Heart left ventricle (tissue), 16 donors: ENCODE results near the gene DDX31. TPM values are rescaled to one million over a fixed set of nuclear protein-coding genes. Genes with fewer than 3 reads are reported as not detected.

ENCODE experiments used
- ATAC-seq, 4 donors: fragments of 200-7000 bp; cut with Tn5 transposase; one replicate each; pipeline ENCODE4 v1.9.1; 2020 to 2022; ENCODE audit warnings: moderate library complexity in 4 of 4, mild to moderate bottlenecking in 3 of 4, moderate number of reproducible peaks in 1 of 4
- DNase-seq, 5 donors: peaks; one replicate each; pipeline ENCODE4 v3.0.0-alpha.2; 2020
- H3K27ac ChIP-seq, 12 donors: fragments of 200-600 bp; sonication (generic) in 4 of 12; one replicate each; pipeline versions ENCODE4 v1.5.0 to v1.8.0; 2016 to 2022; ENCODE audit warnings: mild to moderate bottlenecking in 2 of 12
- H3K27me3 ChIP-seq, 9 donors: fragments of 200-600 bp; sonication (generic) in 2 of 9; one replicate each; pipeline versions ENCODE4 v1.5.1 to v1.8.0; 2016 to 2022; ENCODE audit warnings: mild to moderate bottlenecking in 3 of 9
- H3K36me3 ChIP-seq, 9 donors: fragments of 200-600 bp; sonication (generic) in 2 of 9; one replicate each; pipeline versions ENCODE4 v1.5.0 to v1.8.0; 2018 to 2022; ENCODE audit warnings: mild to moderate bottlenecking in 2 of 9
- H3K4me1 ChIP-seq, 12 donors: fragments of 200-600 bp; sonication (generic) in 4 of 12; one replicate each; pipeline versions ENCODE4 v1.5.0 to v1.8.0; 2016 to 2022; ENCODE audit warnings: mild to moderate bottlenecking in 3 of 12
- H3K4me3 ChIP-seq, 12 donors: fragments of 200-600 bp; sonication (generic) in 4 of 12; one replicate each; pipeline versions ENCODE4 v1.5.0 to v1.8.0; 2017 to 2022; ENCODE audit warnings: mild to moderate bottlenecking in 9 of 12, moderate library complexity in 4 of 12
- H3K9me3 ChIP-seq, 12 donors: fragments of 200-600 bp; sonication (generic) in 4 of 12; one replicate each; pipeline versions ENCODE4 v1.5.0 to v1.8.0; 2016 to 2022; ENCODE audit warnings: mild to moderate bottlenecking in 1 of 12
- POLR2A ChIP-seq, 2 donors: fragments of 450-650 bp; IDR thresholded peaks; one replicate each; pipeline ENCODE4 v1.6.1; 2017; ENCODE audit warnings: antibody characterized with exemption in 2 of 2, mild to moderate bottlenecking in 2 of 2, moderate library complexity in 2 of 2
- WGBS, 4 donors: extraction: QIAGEN DNeasy Blood & Tissue Kit in 2 of 4; methylation state at CpG; one replicate each; pipeline versions ENCODE4 v1.1.5 to v1.1.7; 2013 to 2018; 5-methylcytosine and 5-hydroxymethylcytosine counted together
- intact Hi-C, 10 donors: fragments of 100-400 bp; cut with DNase I; formaldehyde crosslinking; loops; one replicate each; pipeline versions ENCODE4 v1.11.1 to v1.14.2; 2022
- polyA plus RNA-seq, 2 donors: library from polyadenylated mRNA; stranded (reverse); fragments of 200-250 nt; gene quantifications; one replicate each; pipeline ENCODE4 v1.2.3, GENCODE V29; 2013
- total RNA-seq, 9 donors: library from RNA; depleted of rRNA in 2 of 9; stranded (reverse); fragments of >200 nt in 2 of 9; fragmentation: NEBNext Ultra II Directional in 3 of 9; extraction: Animal tissue kit (Norgen Biotek cat#: 25700) in 3 of 9; gene quantifications; one replicate each; pipeline versions ENCODE4 v1.1.0 to v1.2.4, GENCODE V29; 2016 to 2023
- TF ChIP-seq, protein P1 (sequence below), 12 donors: fragments of 200-600 bp; sonication (generic) in 4 of 12; IDR thresholded peaks; one replicate each; pipeline versions ENCODE4 v1.5.0 to v1.8.0; 2018 to 2022; ENCODE audit warnings: antibody characterized with exemption in 12 of 12, mild to moderate bottlenecking in 5 of 12
- donor health status: ischemic (EF 13 %, LVEDD 7.1; RV severe dilation, severe dysfunction).
- donor health status: healthy with polysubstance abuse.
- donor health status: DM: no; HTN: yes; CAD: no.
- donor health status: DM: no; HTN: no; CAD: no.
- donor health status: ischemic (EF 25% LVEDD 6.9; RV normal size, moderate dysfunction).
- donor health status: ischemic (EF 25% LVEDD 5.7; RV mildly dilated, moderate dysfunction).
- donor health status: healthy.
- donor health status: DM: yes; HTN: yes; CAD: no.
- donor health status: ischemic (EF 35%, LVEDD 5.7; RV mildly dilated, moderate dysfunction).
- donor health status: nonischemic (EF 11% LVEDD 7.7; RV severe dilation, severe dysfunction).
- donor health status: DM: yes; HTN: yes; CAD: no.
- donor health status: PGD.
- donor health status: ischemic (EF 29% LVEDD 5.4; RV normal size, mild dysfunction).
- donor health status: nonischemic (EF 23%, LVEDD 6.1; RV moderate dilation, normal function).

DDX31 gene
- total and polyA plus RNA-seq, 11 donors = 2.4 to 7.0 (median 5.1) TPM

GRCh38 chr9:132663117-132663516 is 6.7 kb downstream of the DDX31 start:
- no peak for TF ChIP-seq POLR2A (IDR thresholded peaks at IDR 0.05)
- TF ChIP-seq, protein P1, sequence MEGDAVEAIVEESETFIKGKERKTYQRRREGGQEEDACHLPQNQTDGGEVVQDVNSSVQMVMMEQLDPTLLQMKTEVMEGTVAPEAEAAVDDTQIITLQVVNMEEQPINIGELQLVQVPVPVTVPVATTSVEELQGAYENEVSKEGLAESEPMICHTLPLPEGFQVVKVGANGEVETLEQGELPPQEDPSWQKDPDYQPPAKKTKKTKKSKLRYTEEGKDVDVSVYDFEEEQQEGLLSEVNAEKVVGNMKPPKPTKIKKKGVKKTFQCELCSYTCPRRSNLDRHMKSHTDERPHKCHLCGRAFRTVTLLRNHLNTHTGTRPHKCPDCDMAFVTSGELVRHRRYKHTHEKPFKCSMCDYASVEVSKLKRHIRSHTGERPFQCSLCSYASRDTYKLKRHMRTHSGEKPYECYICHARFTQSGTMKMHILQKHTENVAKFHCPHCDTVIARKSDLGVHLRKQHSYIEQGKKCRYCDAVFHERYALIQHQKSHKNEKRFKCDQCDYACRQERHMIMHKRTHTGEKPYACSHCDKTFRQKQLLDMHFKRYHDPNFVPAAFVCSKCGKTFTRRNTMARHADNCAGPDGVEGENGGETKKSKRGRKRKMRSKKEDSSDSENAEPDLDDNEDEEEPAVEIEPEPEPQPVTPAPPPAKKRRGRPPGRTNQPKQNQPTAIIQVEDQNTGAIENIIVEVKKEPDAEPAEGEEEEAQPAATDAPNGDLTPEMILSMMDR (IDR thresholded peaks at IDR 0.05) = no peak
- DNase-seq (no peak), ATAC-seq (no peak)
- H3K4me3 ChIP-seq = no peak overlapping the region
- intact Hi-C loops = loop anchor here in 1 of 10 donors (10.0 kb wide), 1 partner anchor 248 kb away; the partner anchor contains the start of gene CFAP77
- H3K9me3 ChIP-seq = no peaks in the 10 kb centered on the region
- no peaks in the 10 kb centered on the region for H3K4me1 ChIP-seq
- H3K36me3 ChIP-seq = peaks cover 0 to 55% (median 41%) of the 10 kb centered on the region in 9 donors
- H3K27me3 ChIP-seq = no peaks in the 10 kb centered on the region
- WGBS, 4 donors = 74 to 85% (median 79%) methylated on average over 10 to 11 of the region's 11 CpGs
- H3K27ac ChIP-seq = no peak overlapping the region

GRCh38 chr9:132662152-132662945 is 7.4 kb downstream of the DDX31 start:
- ATAC-seq = no peak
- Histone ChIP-seq H3K4me3 (no peak overlapping the region), H3K27ac (no peak overlapping the region), H3K9me3 (no peaks in the 10 kb centered on the region), H3K4me1 (no peaks in the 10 kb centered on the region), H3K36me3 (peaks cover 0 to 63% (median 48%) of the 10 kb centered on the region in 9 donors), H3K27me3 (no peaks in the 10 kb centered on the region)
- no peak for TF ChIP-seq POLR2A (IDR thresholded peaks at IDR 0.05)
- TF ChIP-seq, protein P1 (IDR thresholded peaks at IDR 0.05) = no peak
- intact Hi-C loops = loop anchor here in 1 of 10 donors (10.0 kb wide), 1 partner anchor 248 kb away; the partner anchor contains the start of gene CFAP77
- WGBS, 4 donors = 84 to 91% (median 88%) methylated on average over 12 of the region's 12 CpGs
- no peak for DNase-seq

DNA sequence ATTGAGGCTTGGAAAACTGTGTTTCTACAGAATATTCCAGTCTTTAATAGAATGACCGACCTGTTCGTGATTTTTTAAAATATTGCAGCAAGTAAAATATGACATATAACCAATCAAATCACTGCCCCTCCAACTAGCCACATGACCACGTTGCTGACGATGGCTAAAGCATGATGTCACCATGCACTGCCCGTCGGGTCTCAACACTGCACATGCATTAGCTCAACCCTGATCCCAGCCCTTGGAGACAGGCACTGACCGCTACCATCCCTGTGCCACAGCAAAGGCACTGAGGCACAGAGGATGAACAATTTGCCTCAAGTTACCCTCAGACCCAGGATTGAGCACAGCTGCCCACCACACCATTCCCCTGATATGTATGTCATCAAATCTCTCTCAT is 13.5 kb downstream of the DDX31 start:
- H3K36me3 ChIP-seq = peaks cover 0 to 90% (median 58%) of the 10 kb centered on the region in 9 donors
- H3K9me3 ChIP-seq = no peaks in the 10 kb centered on the region
- DNase-seq (no peak), ATAC-seq (no peak)
- no peak overlapping the region for H3K27ac ChIP-seq
- 83 to 88% (median 86%) methylated on average over 7 of the region's 7 CpGs for WGBS, 4 donors
- TF ChIP-seq POLR2A (IDR thresholded peaks at IDR 0.05) = no peak
- TF ChIP-seq, protein P1 (IDR thresholded peaks at IDR 0.05) = no peak
- intact Hi-C loops = no loop called here
- H3K4me3 ChIP-seq = no peak overlapping the region
- H3K27me3 ChIP-seq = no peaks in the 10 kb centered on the region
- H3K4me1 ChIP-seq = no peaks in the 10 kb centered on the region

DNA sequence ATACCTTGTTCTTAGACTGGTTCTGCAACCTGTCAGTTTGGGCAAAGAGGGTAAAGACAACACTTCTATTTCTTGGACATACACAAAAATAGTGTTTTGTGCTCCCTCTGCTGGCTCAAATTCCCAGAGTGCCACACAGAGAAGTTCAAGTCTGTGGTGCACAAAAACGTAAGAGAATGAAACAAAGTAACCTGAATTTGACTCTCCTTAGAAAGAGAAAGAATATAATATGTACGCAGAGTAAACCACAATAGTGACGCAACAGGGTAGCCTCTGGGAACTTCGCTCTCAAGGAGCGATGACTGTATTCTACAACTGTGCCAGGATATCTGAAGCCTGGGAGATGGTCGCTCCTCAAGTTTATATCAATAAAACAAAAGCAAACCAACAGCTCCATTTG is 18.5 kb downstream of the DDX31 start:
- Histone ChIP-seq H3K36me3 (peaks cover 2 to 90% (median 54%) of the 10 kb centered on the region in 9 donors), H3K4me3 (no peak overlapping the region)
- 81 to 89% (median 86%) methylated on average over 6 of the region's 6 CpGs for WGBS, 4 donors

More for the DNA sequence above, 18.5 kb downstream of the DDX31 start:
- TF ChIP-seq, protein P1 (IDR thresholded peaks at IDR 0.05) = peak in 5 of 12 donors; percentile 4 to 33 (median 18)
- TF ChIP-seq POLR2A (IDR thresholded peaks at IDR 0.05) = no peak
- H3K9me3 ChIP-seq = no peaks in the 10 kb centered on the region
- intact Hi-C loops = loop anchor here in 1 of 10 donors (5.0 kb wide), 1 partner anchor 239 kb away; the partner anchor contains the start of gene CFAP77
- no peaks in the 10 kb centered on the region for H3K27me3 ChIP-seq
- no peak for DNase-seq
- no peaks in the 10 kb centered on the region for H3K4me1 ChIP-seq
- no peak overlapping the region for H3K27ac ChIP-seq
- ATAC-seq = no peak
